Adrenal gland (tissue), 12 donors: Measurements from ENCODE around the gene PCDH12. TPM values are rescaled to one million over a fixed set of nuclear protein-coding genes. Genes with fewer than 3 reads are reported as not detected.

Experiments
- DNase-seq, 7 donors: peaks; one replicate each; pipeline ENCODE4 v3.0.0-alpha.2; 2019 to 2020
- H3K27ac ChIP-seq, 5 donors: fragments of 200-600 bp; sonication (generic) in 4 of 5; 1 replicate in 3 of 5; 2 replicates in 2 of 5; pipeline versions ENCODE4 v1.5.1 to v1.8.0; 2016 to 2020; ENCODE audit warnings: mild to moderate bottlenecking in 1 of 5
- H3K27me3 ChIP-seq: fragments of 200-600 bp; 2 replicates; pipeline ENCODE4 v1.8.0; 2021
- H3K36me3 ChIP-seq, 2 donors: fragments of 200-600 bp; replicated peaks in 1 of 2; 1 replicate in 1 of 2; 2 replicates in 1 of 2; pipeline versions ENCODE4 v1.5.1 to v1.8.0; 2018 to 2022
- H3K4me1 ChIP-seq, 2 donors: fragments of 200-600 bp; replicated peaks in 1 of 2; 1 replicate in 1 of 2; 2 replicates in 1 of 2; pipeline versions ENCODE4 v1.5.1 to v1.8.0; 2018 to 2021
- H3K4me3 ChIP-seq, 4 donors: fragments of 200-600 bp; sonication (generic) in 3 of 4; one replicate each; pipeline ENCODE4 v1.5.1; 2016 to 2018
- H3K9me3 ChIP-seq, 3 donors: fragments of 200-600 bp; sonication (generic) in 1 of 3; replicated peaks in 1 of 3; 1 replicate in 2 of 3; 2 replicates in 1 of 3; pipeline versions ENCODE4 v1.5.1 to v1.8.0; 2016 to 2021
- CTCF ChIP-seq, 6 experiments: fragments of 450-650 bp in 4 of 6; fragments of 200-600 bp in 2 of 6; sonication (generic) in 1 of 6; IDR thresholded peaks; 1 replicate in 5 of 6; 2 replicates in 1 of 6; pipeline versions ENCODE4 v1.5.1 to v1.8.0; 2016 to 2021; ENCODE audit warnings: antibody characterized with exemption in 6 of 6, mild to moderate bottlenecking in 2 of 6, moderate library complexity in 1 of 6
- POLR2A ChIP-seq, 2 donors: fragments of 450-650 bp; IDR thresholded peaks; one replicate each; pipeline ENCODE4 v1.6.1; 2017; ENCODE audit warnings: antibody characterized with exemption in 2 of 2, mild to moderate bottlenecking in 2 of 2, moderate library complexity in 1 of 2
- WGBS, 4 donors: extraction: QIAGEN DNeasy Blood & Tissue Kit in 2 of 4; methylation state at CpG; one replicate each; pipeline versions ENCODE4 v1.1.5 to v1.1.7; 2013 to 2017; 5-methylcytosine and 5-hydroxymethylcytosine counted together
- intact Hi-C, 2 donors: fragments of 100-400 bp; cut with DNase I; formaldehyde crosslinking; loops; one replicate each; pipeline versions ENCODE4 v1.14.1 to v1.15.0; 2022 to 2023
- polyA plus RNA-seq, 3 donors: library from polyadenylated mRNA; stranded (reverse); fragments of 200-250 nt in 2 of 3; fragments of 350-450 nt in 1 of 3; fragmentation: Illumina TruSeq in 1 of 3; extraction: RNeasy Lipid Tissue Mini Kit (QIAGEN cat#74804) in 1 of 3; gene quantifications; one replicate each; pipeline ENCODE4 v1.2.3, GENCODE V29; 2013 to 2014
- total RNA-seq, 9 donors: library from RNA; depleted of rRNA in 4 of 9; stranded (reverse); fragments of >200 nt in 4 of 9; fragments of 120-200 nt in 1 of 9; fragmentation: NEBNext Ultra II Directional in 1 of 9; extraction: Animal tissue kit (Norgen Biotek cat#: 25700) in 1 of 9; gene quantifications; one replicate each; pipeline versions ENCODE4 v1.1.0 to v1.2.4, GENCODE V29; 2013 to 2023
- donor health status: healthy with polysubstance abuse.
- donor health status: Bipolar disorder and iron deficiency.
- donor health status: DM: yes; HTN: yes; CAD: no.
- donor health status: DM: no; HTN: no; CAD: no.
- donor health status: DM: no; HTN: no; CAD: no.
- donor health status: DM: yes; HTN: yes; CAD: no.

The PCDH12 gene
- total and polyA plus RNA-seq, 12 donors, result 3.3 to 18.4 (median 11.3) TPM

DNA sequence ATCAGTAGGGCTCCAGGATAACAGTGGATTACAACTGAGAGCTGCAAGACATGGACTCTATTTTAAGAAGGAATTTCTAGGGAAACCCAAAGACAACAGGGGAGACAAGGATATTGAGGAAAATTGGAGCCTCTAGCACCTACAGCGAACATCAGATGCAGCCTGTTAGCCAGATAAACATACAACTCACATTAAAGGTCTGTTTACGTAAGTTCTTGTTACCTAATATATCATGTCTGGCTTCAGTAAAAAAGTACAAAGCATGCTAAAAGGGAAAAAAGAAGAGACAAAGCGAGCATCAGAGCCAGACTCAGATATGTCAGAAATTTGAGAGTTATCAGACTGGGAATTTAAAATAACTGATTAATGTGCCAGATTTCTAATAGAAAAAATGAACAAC lies 37.7 kb upstream of the PCDH12 start:
- peaks cover 0 to 8% of the 10 kb centered on the region in 2 donors for H3K4me1 ChIP-seq
- intact Hi-C loops, result no loop called here
- 92 to 98% (median 96%) methylated on average over 3 of the region's 3 CpGs for WGBS, 4 donors

GRCh38 chr5:141994511-141995136 lies 36.6 kb upstream of the PCDH12 start:
- H3K9me3 ChIP-seq, result no peaks in the 10 kb centered on the region
- no peak for DNase-seq
- no peak overlapping the region for H3K4me3 ChIP-seq
- no peaks in the 10 kb centered on the region for H3K27me3 ChIP-seq
- H3K4me1 ChIP-seq, result peaks cover 0 to 8% of the 10 kb centered on the region in 2 donors
- H3K36me3 ChIP-seq, result peaks cover 0 to 46% of the 10 kb centered on the region in 2 donors
- peak overlapping the region in 2 of 5 donors; percentile 28 to 43 for H3K27ac ChIP-seq
- TF ChIP-seq POLR2A (IDR thresholded peaks at IDR 0.05), result no peak
- no peak for TF ChIP-seq CTCF (IDR thresholded peaks at IDR 0.05)
- 41 to 57% (median 50%) methylated on average over 4 of the region's 4 CpGs for WGBS, 4 donors
- intact Hi-C loops, result loop anchor here in 1 of 2 donors (5.0 kb wide), 1 partner anchor 148 kb away; no protein-coding TSS in a partner anchor

More for the DNA sequence above, 37.7 kb upstream of the PCDH12 start:
- Histone ChIP-seq H3K9me3 (no peaks in the 10 kb centered on the region), H3K36me3 (peaks cover 0 to 53% of the 10 kb centered on the region in 2 donors), H3K27me3 (no peaks in the 10 kb centered on the region), H3K4me3 (no peak overlapping the region), H3K27ac (no peak overlapping the region)
- no peak for TF ChIP-seq CTCF (IDR thresholded peaks at IDR 0.05)
- TF ChIP-seq POLR2A (IDR thresholded peaks at IDR 0.05), result no peak
- no peak for DNase-seq

DNA sequence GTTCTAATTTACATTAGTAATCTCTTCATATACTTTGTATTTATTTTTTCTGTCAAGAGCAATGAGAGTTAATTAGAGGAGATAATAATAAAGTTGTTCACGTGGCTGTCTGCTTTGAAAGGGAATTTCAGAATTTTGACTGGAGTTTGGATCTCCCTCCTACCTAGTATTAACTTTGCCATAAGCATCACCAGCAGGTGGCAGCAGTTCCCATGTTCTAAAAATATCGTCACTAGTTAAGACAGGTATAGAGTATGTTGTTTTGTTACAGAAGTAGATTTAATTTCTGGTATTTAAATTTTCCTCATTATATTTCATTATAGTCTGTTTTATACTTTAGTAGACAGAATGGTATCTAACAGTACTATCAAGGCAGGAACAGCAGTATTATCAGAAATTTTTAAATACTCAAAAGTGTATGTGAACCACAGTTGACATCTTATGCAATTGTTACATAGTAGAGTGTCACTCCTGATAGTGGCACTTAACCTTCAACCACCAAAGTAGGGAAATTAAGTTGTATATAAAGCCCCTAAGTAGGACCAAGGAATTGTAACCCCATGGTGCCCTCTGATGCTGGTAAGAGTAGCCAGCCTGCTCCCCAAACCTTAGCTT lies 34.5 kb upstream of the PCDH12 start:
- DNase-seq, result peak; percentile 46 to 93 (median 78)
- intact Hi-C loops, result loop anchor here in 1 of 2 donors (5.0 kb wide), 1 partner anchor 150 kb away; no protein-coding TSS in a partner anchor
- H3K27me3 ChIP-seq, result no peaks in the 10 kb centered on the region
- WGBS, 4 donors, result 4 to 12% (median 7%) methylated on average over 2 of the region's 2 CpGs
- no peak overlapping the region for H3K4me3 ChIP-seq
- H3K27ac ChIP-seq, result no peak overlapping the region
- H3K4me1 ChIP-seq, result peaks cover 0 to 8% of the 10 kb centered on the region in 2 donors
- TF ChIP-seq CTCF (IDR thresholded peaks at IDR 0.05) (peak; percentile 73 to 81 (median 74)), POLR2A (IDR thresholded peaks at IDR 0.05) (no peak)
- no peaks in the 10 kb centered on the region for H3K9me3 ChIP-seq
- H3K36me3 ChIP-seq, result peaks cover 0 to 51% of the 10 kb centered on the region in 2 donors

- peaks cover 0 to 71% of the 10 kb centered on the region in 2 donors for H3K36me3 ChIP-seq
- 0 to 41% (median 1%) methylated on average over 1 of the region's 1 CpG for WGBS, 4 donors
These were observed 31.7 kb upstream of the PCDH12 start for GRCh38 chr5:141989720-141990119.

More at GRCh38 chr5:141989720-141990119, 31.7 kb upstream of the PCDH12 start:
- Histone ChIP-seq H3K4me1 (peaks cover 0 to 7% of the 10 kb centered on the region in 2 donors), H3K9me3 (no peaks in the 10 kb centered on the region), H3K27ac (no peak overlapping the region), H3K4me3 (no peak overlapping the region), H3K27me3 (no peaks in the 10 kb centered on the region)
- no peak for TF ChIP-seq POLR2A (IDR thresholded peaks at IDR 0.05)
- TF ChIP-seq CTCF (IDR thresholded peaks at IDR 0.05), result no peak
- no peak for DNase-seq
- intact Hi-C loops, result loop anchor here in 1 of 2 donors (5.0 kb wide), 1 partner anchor 153 kb away; no protein-coding TSS in a partner anchor
